Upper lobe of left lung (tissue), 6 donors: ENCODE measurements around the gene GP5. TPM values are rescaled to one million over a fixed set of nuclear protein-coding genes. Genes with fewer than 3 reads are reported as not detected.

ENCODE experiments used
- ATAC-seq, 2 donors: fragments of 200-7000 bp; cut with Tn5 transposase; one replicate each; pipeline ENCODE4 v1.9.1; 2022; ENCODE audit warnings: mild to moderate bottlenecking in 2 of 2, moderate library complexity in 2 of 2; ENCODE audit not compliant: low FRiP score in 2 of 2
- DNase-seq, 2 donors: peaks; one replicate each; pipeline ENCODE4 v3.0.0-alpha.2; 2019 to 2020
- H3K27ac ChIP-seq, 4 donors: fragments of 200-600 bp; sonication (generic); one replicate each; pipeline ENCODE4 v1.5.1; 2016 to 2019
- H3K27me3 ChIP-seq, 4 donors: fragments of 200-600 bp; sonication (generic); one replicate each; pipeline ENCODE4 v1.5.1; 2017 to 2019
- H3K36me3 ChIP-seq, 4 donors: fragments of 200-600 bp; sonication (generic); one replicate each; pipeline ENCODE4 v1.5.1; 2016 to 2019
- H3K4me1 ChIP-seq, 4 donors: fragments of 200-600 bp; sonication (generic); one replicate each; pipeline ENCODE4 v1.5.1; 2018 to 2019
- H3K4me3 ChIP-seq, 4 donors: fragments of 200-600 bp; sonication (generic); one replicate each; pipeline ENCODE4 v1.5.1; 2017 to 2019; ENCODE audit warnings: mild to moderate bottlenecking in 2 of 4, moderate library complexity in 1 of 4
- H3K9me3 ChIP-seq, 4 donors: fragments of 200-600 bp; sonication (generic); one replicate each; pipeline ENCODE4 v1.5.1; 2018 to 2019
- EP300 ChIP-seq, 4 donors: sonication (generic); formaldehyde crosslinking; IDR thresholded peaks; one replicate each; pipeline ENCODE4 v1.5.1; 2017; ENCODE audit warnings: antibody characterized with exemption in 4 of 4, control low read depth in 2 of 4
- POLR2A ChIP-seq, 4 donors: fragments of 450-650 bp; IDR thresholded peaks; one replicate each; pipeline ENCODE4 v1.5.1; 2016 to 2017; ENCODE audit warnings: antibody characterized with exemption in 4 of 4, mild to moderate bottlenecking in 2 of 4
- POLR2AphosphoS5 ChIP-seq, 2 donors: sonication (generic); formaldehyde crosslinking; IDR thresholded peaks; one replicate each; pipeline ENCODE4 v1.5.1; 2017; ENCODE audit warnings: antibody characterized with exemption in 2 of 2
- WGBS, 2 donors: methylation state at CpG; one replicate each; pipeline ENCODE4 v1.1.5; 2017 to 2018; 5-methylcytosine and 5-hydroxymethylcytosine counted together
- total RNA-seq, 6 donors: library from RNA; depleted of rRNA in 4 of 6; stranded (reverse); fragments of >200 nt in 4 of 6; gene quantifications; one replicate each; pipeline versions ENCODE4 v1.1.0 to v1.2.1, GENCODE V29; 2016 to 2021
- TF ChIP-seq, protein P1 (sequence below), 6 experiments: fragments of 450-650 bp in 4 of 6; fragments of 200-600 bp in 2 of 6; sonication (generic) in 2 of 6; IDR thresholded peaks; one replicate each; pipeline ENCODE4 v1.5.1; 2016 to 2019; ENCODE audit warnings: antibody characterized with exemption in 6 of 6
- donor health status: DM: no; HTN: no; CAD: no; lungs with moderate emphysema.
- donor health status: DM: no; HTN: yes; CAD: no; lungs with severe emphysema.

GP5 gene
- total RNA-seq, 6 donors from 2014 or later, result 0.09 to 1.1 (median 0.20) TPM; not detected in 2

DNA sequence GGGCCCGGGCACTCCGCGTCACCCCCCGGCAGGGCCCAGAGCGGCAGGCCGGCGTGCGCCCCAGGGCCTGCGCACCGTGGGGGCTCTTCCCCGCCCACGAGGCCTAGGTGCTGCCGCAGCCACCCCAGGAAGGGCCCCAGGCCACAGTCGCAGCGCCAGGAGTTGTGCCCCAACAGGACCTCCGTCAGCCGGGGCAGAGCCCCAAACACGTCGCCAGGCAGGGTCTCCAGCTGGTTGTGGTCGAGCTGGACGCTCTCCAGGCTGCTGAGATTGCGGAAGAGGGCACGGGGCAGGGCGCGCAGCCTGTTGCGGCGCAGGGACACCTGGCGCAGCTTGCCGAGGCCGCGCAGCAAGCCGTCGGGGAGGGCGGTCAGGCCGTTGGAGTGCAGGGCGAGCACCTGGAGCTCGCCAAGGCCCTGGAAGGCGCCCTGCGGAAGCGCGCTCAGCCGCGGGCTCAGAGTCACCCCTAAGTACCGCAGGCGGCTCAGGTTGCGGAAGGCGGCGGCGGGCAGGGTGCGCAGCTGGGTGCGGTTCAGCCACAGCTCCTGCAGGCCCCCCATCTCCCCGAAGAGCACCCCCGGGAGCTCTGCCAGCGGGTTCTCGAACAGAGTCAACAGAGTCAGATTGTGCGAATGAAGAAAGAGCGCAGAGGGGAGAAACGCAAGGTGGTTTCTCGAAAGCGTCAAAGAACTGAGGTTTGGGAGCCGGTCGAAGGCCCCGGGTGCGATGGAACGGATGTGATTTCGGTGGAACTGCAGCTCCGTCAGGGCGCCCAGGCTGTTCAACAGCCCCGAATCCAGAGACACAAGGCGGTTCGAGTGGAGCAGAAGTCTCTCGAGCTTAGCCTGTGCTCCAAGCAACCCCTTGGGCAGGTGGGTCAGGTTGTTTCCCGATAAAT lies 2.0 kb downstream of the GP5 start:
- Histone ChIP-seq H3K27me3 (peaks cover 0 to 18% (median 4%) of the 10 kb centered on the region in 4 donors), H3K36me3 (no peaks in the 10 kb centered on the region), H3K27ac (no peak overlapping the region), H3K4me1 (peaks cover 17 to 29% (median 21%) of the 10 kb centered on the region in 4 donors), H3K4me3 (peak overlapping the region in 3 of 4 donors; percentile 19 to 34 (median 24)), H3K9me3 (no peaks in the 10 kb centered on the region)
- ATAC-seq, result peak; percentile 38 to 41
- DNase-seq, result peak in 1 of 2 donors; percentile 88
- WGBS, 2 donors, result 29 to 31% methylated on average over 25 to 39 of the region's 73 CpGs
- TF ChIP-seq POLR2A (IDR thresholded peaks at IDR 0.05) (no peak), EP300 (IDR thresholded peaks at IDR 0.05) (no peak), POLR2AphosphoS5 (IDR thresholded peaks at IDR 0.05) (no peak)
- TF ChIP-seq, protein P1, sequence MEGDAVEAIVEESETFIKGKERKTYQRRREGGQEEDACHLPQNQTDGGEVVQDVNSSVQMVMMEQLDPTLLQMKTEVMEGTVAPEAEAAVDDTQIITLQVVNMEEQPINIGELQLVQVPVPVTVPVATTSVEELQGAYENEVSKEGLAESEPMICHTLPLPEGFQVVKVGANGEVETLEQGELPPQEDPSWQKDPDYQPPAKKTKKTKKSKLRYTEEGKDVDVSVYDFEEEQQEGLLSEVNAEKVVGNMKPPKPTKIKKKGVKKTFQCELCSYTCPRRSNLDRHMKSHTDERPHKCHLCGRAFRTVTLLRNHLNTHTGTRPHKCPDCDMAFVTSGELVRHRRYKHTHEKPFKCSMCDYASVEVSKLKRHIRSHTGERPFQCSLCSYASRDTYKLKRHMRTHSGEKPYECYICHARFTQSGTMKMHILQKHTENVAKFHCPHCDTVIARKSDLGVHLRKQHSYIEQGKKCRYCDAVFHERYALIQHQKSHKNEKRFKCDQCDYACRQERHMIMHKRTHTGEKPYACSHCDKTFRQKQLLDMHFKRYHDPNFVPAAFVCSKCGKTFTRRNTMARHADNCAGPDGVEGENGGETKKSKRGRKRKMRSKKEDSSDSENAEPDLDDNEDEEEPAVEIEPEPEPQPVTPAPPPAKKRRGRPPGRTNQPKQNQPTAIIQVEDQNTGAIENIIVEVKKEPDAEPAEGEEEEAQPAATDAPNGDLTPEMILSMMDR (IDR thresholded peaks at IDR 0.05), result no peak

DNA sequence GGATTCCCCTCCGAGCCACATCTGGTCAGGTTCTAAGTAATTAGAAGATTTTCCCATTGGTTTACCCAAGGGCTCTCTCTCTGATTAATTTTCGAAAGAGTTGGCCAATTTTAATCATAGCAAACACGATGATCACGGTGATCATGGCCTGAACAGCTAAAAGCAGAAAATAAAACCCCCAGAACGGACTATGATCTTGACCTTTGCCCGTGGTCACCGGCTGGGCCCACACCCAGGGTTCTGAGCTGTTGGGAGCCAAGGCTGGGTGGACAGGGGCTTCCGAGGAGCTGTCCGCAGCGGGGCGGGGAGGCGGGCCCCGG lies 2.6 kb downstream of the GP5 start:
- peaks cover 0 to 18% (median 4%) of the 10 kb centered on the region in 4 donors for H3K27me3 ChIP-seq
- no peaks in the 10 kb centered on the region for H3K9me3 ChIP-seq
- H3K36me3 ChIP-seq, result no peaks in the 10 kb centered on the region
- peak overlapping the region in 3 of 4 donors; percentile 19 to 34 (median 24) for H3K4me3 ChIP-seq
- H3K27ac ChIP-seq, result no peak overlapping the region
- TF ChIP-seq, protein P1 (IDR thresholded peaks at IDR 0.05), result no peak
- TF ChIP-seq POLR2AphosphoS5 (IDR thresholded peaks at IDR 0.05) (no peak), POLR2A (IDR thresholded peaks at IDR 0.05) (no peak), EP300 (IDR thresholded peaks at IDR 0.05) (no peak)
- DNase-seq (no peak), ATAC-seq (no peak)
- 27 to 29% methylated on average over 8 to 11 of the region's 13 CpGs for WGBS, 2 donors
- peaks cover 17 to 29% (median 21%) of the 10 kb centered on the region in 4 donors for H3K4me1 ChIP-seq

DNA sequence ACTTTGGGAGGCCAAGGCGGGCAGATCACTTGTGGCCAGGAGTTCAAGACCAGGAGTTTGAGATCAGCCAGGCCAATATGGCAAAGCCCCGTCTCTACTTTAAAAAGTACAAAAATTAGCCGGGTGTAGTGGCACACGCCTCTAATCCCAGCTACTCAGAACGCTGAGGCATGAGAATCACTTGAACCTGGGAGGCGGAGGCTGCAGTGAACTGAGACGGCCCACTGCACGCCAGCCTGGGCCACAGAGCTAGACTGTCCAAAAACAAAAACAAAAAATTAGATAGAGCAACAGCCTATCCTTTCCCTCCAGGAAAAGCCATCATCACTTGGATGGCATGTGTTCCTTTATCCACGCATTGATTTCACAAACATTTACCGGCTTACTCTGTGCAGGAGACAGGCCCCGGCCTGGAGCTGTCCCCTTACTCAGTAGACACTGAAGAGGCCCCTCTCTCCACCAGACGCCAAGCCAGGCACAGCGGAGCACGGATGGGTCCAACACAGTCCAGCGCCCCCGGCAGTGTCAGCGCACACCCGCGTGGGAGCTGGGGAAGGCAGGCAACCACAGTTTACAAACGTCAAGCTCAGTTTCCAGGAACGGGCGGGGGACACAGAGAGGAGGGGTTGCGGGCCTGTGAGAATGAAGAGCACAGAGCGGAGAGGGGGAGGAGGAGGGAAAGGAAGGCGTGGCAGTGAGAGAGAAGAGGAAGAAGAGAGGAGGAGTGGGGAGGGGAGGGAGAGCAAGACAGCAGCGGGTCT lies 3.1 kb downstream of the GP5 start:
- no peak overlapping the region for H3K27ac ChIP-seq
- H3K4me1 ChIP-seq, result peaks cover 17 to 29% (median 21%) of the 10 kb centered on the region in 4 donors
- TF ChIP-seq POLR2AphosphoS5 (IDR thresholded peaks at IDR 0.05) (no peak), EP300 (IDR thresholded peaks at IDR 0.05) (no peak), POLR2A (IDR thresholded peaks at IDR 0.05) (no peak)
- 44% methylated on average over 25 to 26 of the region's 26 CpGs for WGBS, 2 donors
- peaks cover 0 to 2% (median under 1%) of the 10 kb centered on the region in 4 donors for H3K9me3 ChIP-seq
- no peaks in the 10 kb centered on the region for H3K36me3 ChIP-seq
- H3K4me3 ChIP-seq, result peak overlapping the region in 2 of 4 donors; percentile 24 to 34
- H3K27me3 ChIP-seq, result peaks cover 0 to 18% (median 4%) of the 10 kb centered on the region in 4 donors
- ATAC-seq, result peak; percentile 66 to 84
- DNase-seq, result peak in 1 of 2 donors; percentile 79

DNA sequence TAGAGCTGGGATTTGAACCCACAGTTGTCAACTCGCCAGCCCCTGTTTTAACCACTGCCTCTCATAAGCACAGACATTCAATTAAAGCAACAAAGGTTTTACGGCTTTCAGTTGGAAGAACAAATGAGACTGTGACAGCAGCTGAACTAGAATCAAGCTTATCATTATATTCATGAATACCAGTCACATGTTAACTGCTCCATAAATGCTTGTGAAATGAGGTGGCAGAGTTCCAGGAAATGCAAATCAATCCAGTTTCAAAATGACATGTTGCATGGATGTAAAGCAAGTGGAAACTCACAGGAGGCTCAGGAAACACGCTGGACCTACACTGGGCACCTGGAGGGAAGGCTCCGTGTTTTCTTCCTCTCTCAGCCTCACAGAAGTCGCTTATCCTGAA lies 3.9 kb downstream of the GP5 start:
- peaks cover 17 to 29% (median 21%) of the 10 kb centered on the region in 4 donors for H3K4me1 ChIP-seq
- H3K9me3 ChIP-seq, result peaks cover 0 to 5% (median 3%) of the 10 kb centered on the region in 4 donors
- H3K4me3 ChIP-seq, result no peak overlapping the region
- no peaks in the 10 kb centered on the region for H3K36me3 ChIP-seq
- no peak for ATAC-seq
- DNase-seq, result no peak
- H3K27ac ChIP-seq, result no peak overlapping the region
- H3K27me3 ChIP-seq, result peaks cover 0 to 18% (median 4%) of the 10 kb centered on the region in 4 donors
- WGBS, 2 donors, result 86 to 91% methylated on average over 5 of the region's 5 CpGs
- TF ChIP-seq POLR2A (IDR thresholded peaks at IDR 0.05) (no peak), POLR2AphosphoS5 (IDR thresholded peaks at IDR 0.05) (no peak), EP300 (IDR thresholded peaks at IDR 0.05) (no peak)
- TF ChIP-seq, protein P1 (IDR thresholded peaks at IDR 0.05), result no peak

DNA sequence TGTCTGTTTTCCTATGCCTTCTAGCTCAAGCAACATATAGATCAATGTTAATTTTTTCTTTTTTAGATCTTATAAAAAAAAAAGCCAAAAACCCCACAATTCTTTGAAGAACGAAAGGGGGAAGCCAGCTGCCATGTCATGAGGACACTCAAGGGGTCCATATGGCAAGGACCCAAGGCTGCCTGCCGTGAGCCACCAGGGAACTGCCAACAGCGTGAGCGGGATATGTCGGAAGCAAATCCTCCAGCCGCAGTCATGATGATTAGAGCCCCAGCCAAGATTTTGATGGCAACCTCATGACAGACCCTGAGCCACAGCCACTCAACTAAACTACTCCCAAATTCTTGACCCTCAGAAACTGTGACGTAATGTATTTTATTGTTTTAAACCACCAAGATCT lies 6.5 kb downstream of the GP5 start:
- no peaks in the 10 kb centered on the region for H3K36me3 ChIP-seq
- H3K9me3 ChIP-seq, result peaks cover 0 to 5% (median 3%) of the 10 kb centered on the region in 4 donors
- no peak for DNase-seq
- ATAC-seq, result no peak
- no peak overlapping the region for H3K4me3 ChIP-seq
- peaks cover 10 to 16% (median 12%) of the 10 kb centered on the region in 4 donors for H3K4me1 ChIP-seq
- TF ChIP-seq, protein P1 (IDR thresholded peaks at IDR 0.05), result no peak
- TF ChIP-seq POLR2A (IDR thresholded peaks at IDR 0.05), result no peak
- no peak for TF ChIP-seq POLR2AphosphoS5 (IDR thresholded peaks at IDR 0.05)
- no peak for TF ChIP-seq EP300 (IDR thresholded peaks at IDR 0.05)
- H3K27ac ChIP-seq, result no peak overlapping the region
- peaks cover 0 to 9% (median 3%) of the 10 kb centered on the region in 4 donors for H3K27me3 ChIP-seq
- 80 to 90% methylated on average over 7 of the region's 7 CpGs for WGBS, 2 donors
